ENCODE measurements around the gene FRMD4A.

- TF ChIP-seq CTCF (IDR thresholded peaks at IDR 0.05) (no peak), POLR2A (IDR thresholded peaks at IDR 0.05) (no peak), POLR2AphosphoS5 (IDR thresholded peaks at IDR 0.05) (no peak), EP300 (IDR thresholded peaks at IDR 0.05) (no peak)
Observed at GRCh38 chr10:14146501-14146900, 184.2 kb downstream of the FRMD4A start.

Data from upper lobe of left lung (tissue), 4 donors.